Liver (tissue), 9 donors: ENCODE data around the gene ABRACL. TPM values are rescaled to one million over a fixed set of nuclear protein-coding genes. Genes with fewer than 3 reads are reported as not detected.

Source experiments
- DNase-seq: peaks from one replicate; pipeline ENCODE4 v3.0.0-alpha.2; 2017; ENCODE audit warnings: low spot score
- H3K27ac ChIP-seq, 2 donors: one replicate each; pipeline ENCODE4 v1.7.0; 2013; ENCODE audit warnings: inconsistent platforms in 2 of 2, low read length in 2 of 2, control low read depth in 1 of 2, low read depth in 1 of 2, mild to moderate bottlenecking in 1 of 2
- H3K27me3 ChIP-seq, 4 donors: one replicate each; pipeline versions ENCODE4 v1.6.1 to v1.7.0; 2013; ENCODE audit warnings: low read length in 3 of 4, inconsistent platforms in 1 of 4, mild to moderate bottlenecking in 1 of 4, moderate library complexity in 1 of 4; ENCODE audit not compliant: control insufficient read depth in 4 of 4, insufficient read depth in 4 of 4
- H3K36me3 ChIP-seq, 4 donors: one replicate each; pipeline versions ENCODE4 v1.6.1 to v1.7.0; 2013; ENCODE audit warnings: low read length in 3 of 4, mild to moderate bottlenecking in 3 of 4, low read depth in 1 of 4, moderate library complexity in 1 of 4; ENCODE audit not compliant: control insufficient read depth in 4 of 4, insufficient read depth in 3 of 4
- H3K4me1 ChIP-seq, 4 donors: one replicate each; pipeline versions ENCODE4 v1.6.1 to v1.7.0; 2013; ENCODE audit warnings: low read length in 3 of 4, mild to moderate bottlenecking in 3 of 4, moderate library complexity in 1 of 4; ENCODE audit not compliant: control insufficient read depth in 4 of 4, insufficient read depth in 4 of 4
- H3K4me3 ChIP-seq, 3 donors: one replicate each; pipeline versions ENCODE4 v1.6.1 to v1.7.0; 2013; ENCODE audit warnings: low read length in 3 of 3, control low read depth in 1 of 3, low read depth in 1 of 3, mild to moderate bottlenecking in 1 of 3
- H3K9ac ChIP-seq, 2 donors: one replicate each; pipeline ENCODE4 v1.7.0; 2013; ENCODE audit warnings: low read length in 2 of 2, mild to moderate bottlenecking in 2 of 2, moderate library complexity in 2 of 2, control low read depth in 1 of 2, low read depth in 1 of 2
- H3K9me3 ChIP-seq, 4 donors: one replicate each; pipeline versions ENCODE4 v1.6.1 to v1.7.0; 2013; ENCODE audit warnings: low read length in 3 of 4; ENCODE audit not compliant: control insufficient read depth in 4 of 4
- CTCF ChIP-seq: fragments of 150-350 bp; IDR thresholded peaks from 2 replicates; pipeline ENCODE4 v1.5.1; 2017; ENCODE audit warnings: improper control_type of control experiment, low read depth, low read length; ENCODE audit not compliant: missing input control
- EGR1 ChIP-seq, 2 donors: IDR thresholded peaks; 2 replicates each; pipeline ENCODE4 v1.6.1; 2016 to 2018; ENCODE audit warnings: antibody characterized with exemption in 2 of 2, low read depth in 2 of 2
- FOXA1 ChIP-seq: IDR thresholded peaks from 2 replicates; pipeline ENCODE4 v1.6.1; 2016; ENCODE audit warnings: antibody characterized with exemption
- GABPA ChIP-seq, 2 donors: IDR thresholded peaks in 1 of 2; conservative IDR thresholded peaks in 1 of 2; 2 replicates each; pipeline ENCODE4 v1.6.1; 2016; ENCODE audit warnings: antibody characterized with exemption in 2 of 2, mild to moderate bottlenecking in 1 of 2, moderate library complexity in 1 of 2
- HNF4G ChIP-seq: IDR thresholded peaks from 2 replicates; pipeline ENCODE4 v1.6.1; 2016; ENCODE audit warnings: antibody characterized with exemption
- JUND ChIP-seq, 2 donors: IDR thresholded peaks; 2 replicates each; pipeline ENCODE4 v1.6.1; 2016; ENCODE audit warnings: antibody characterized with exemption in 2 of 2
- NR2F2 ChIP-seq: IDR thresholded peaks from 2 replicates; pipeline ENCODE4 v1.6.1; 2016; ENCODE audit warnings: antibody characterized with exemption
- TAF1 ChIP-seq: conservative IDR thresholded peaks from 2 replicates; pipeline ENCODE4 v1.6.1; 2016; ENCODE audit warnings: antibody characterized with exemption, mild to moderate bottlenecking
- YY1 ChIP-seq: IDR thresholded peaks from 2 replicates; pipeline ENCODE4 v1.6.1; 2016; ENCODE audit warnings: antibody characterized with exemption, mild to moderate bottlenecking
- WGBS: extraction: QIAGEN DNeasy Blood & Tissue Kit; methylation state at CpG from one replicate; pipeline ENCODE4 v1.1.7; 2013; 5-methylcytosine and 5-hydroxymethylcytosine counted together
- polyA plus RNA-seq, 2 donors: library from polyadenylated mRNA; stranded (reverse) in 1 of 2; unstranded in 1 of 2; fragments of 200-250 nt in 1 of 2; fragments of >200 nt in 1 of 2; fragmentation: Nextera tagmentation in 1 of 2; extraction: Ambion mirVana in 1 of 2; gene quantifications; one replicate each; pipeline versions ENCODE4 v1.2.1 to v1.2.3, GENCODE V29; 2013 to 2015
- total RNA-seq, 2 donors: library from RNA; depleted of rRNA; stranded (reverse); fragments of >200 nt; gene quantifications; one replicate each; pipeline ENCODE4 v1.2.3, GENCODE V29; 2014
- TF ChIP-seq, protein P1 (sequence below): IDR thresholded peaks from 2 replicates; pipeline ENCODE4 v1.6.1; 2016; ENCODE audit warnings: antibody characterized with exemption, mild to moderate bottlenecking
- TF ChIP-seq, protein P2 (sequence below): IDR thresholded peaks from 2 replicates; pipeline ENCODE4 v1.6.1; 2016; ENCODE audit warnings: antibody characterized with exemption
- donor health status: healthy.
- donor health status: healthy.
- donor health status: healthy.
- donor health status: healthy.
- donor health status: healthy.

The ABRACL gene
- total and polyA plus RNA-seq, 4 donors = 14.2 to 66.3 (median 26.8) TPM

DNA sequence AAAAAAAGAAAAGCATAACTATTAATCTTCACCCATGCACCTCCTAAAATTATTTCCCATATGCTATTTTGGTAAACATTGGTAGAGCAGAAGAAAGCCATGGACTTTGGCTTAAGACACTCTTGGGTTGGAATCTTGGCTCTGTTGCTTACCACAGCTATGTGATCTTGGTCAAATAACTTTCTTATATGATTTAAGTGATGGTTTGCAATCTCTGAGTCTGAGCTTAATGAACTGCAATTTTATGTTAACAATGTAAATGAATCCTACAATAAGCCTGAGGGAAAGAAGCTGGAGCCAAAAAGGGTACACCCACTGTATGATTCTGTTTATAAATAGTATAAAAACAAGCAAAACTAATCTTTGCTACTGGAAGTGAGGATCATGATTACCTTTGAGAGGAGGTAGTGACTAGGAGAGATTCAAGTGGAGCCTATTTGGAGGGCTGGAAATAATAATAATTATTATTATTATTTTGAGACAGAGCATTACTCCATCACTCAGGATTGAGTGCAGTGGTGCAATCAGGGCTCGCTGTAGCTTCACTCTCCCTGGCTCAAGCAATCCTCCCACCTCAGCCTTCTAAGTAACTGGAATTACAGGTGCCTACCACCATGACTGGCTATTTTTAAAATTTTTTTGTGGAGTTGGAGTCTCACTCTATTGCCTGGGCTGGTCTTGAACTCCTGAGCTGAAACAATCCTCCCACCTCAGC is 34.5 kb downstream of the ABRACL start:
- H3K9me3 ChIP-seq = no peaks in the 10 kb centered on the region
- H3K4me3 ChIP-seq = no peak overlapping the region
- H3K9ac ChIP-seq = no peak overlapping the region
- no peaks in the 10 kb centered on the region for H3K36me3 ChIP-seq
- no peaks in the 10 kb centered on the region for H3K4me1 ChIP-seq
- TF ChIP-seq NR2F2 = no peak
- TF ChIP-seq FOXA1 = no peak
- TF ChIP-seq EGR1 (IDR thresholded peaks at IDR 0.05; ENCODE audit: low read depth in 2 of 2) = no peak
- H3K27me3 ChIP-seq = no peaks in the 10 kb centered on the region
- DNase-seq = no peak
- H3K27ac ChIP-seq = no peak overlapping the region
- 87% methylated on average over 1 of the region's 1 CpG for WGBS

- Histone ChIP-seq H3K27me3 (no peaks in the 10 kb centered on the region), H3K4me3 (no peak overlapping the region), H3K4me1 (no peaks in the 10 kb centered on the region), H3K9me3 (no peaks in the 10 kb centered on the region), H3K27ac (no peak overlapping the region), H3K9ac (no peak overlapping the region), H3K36me3 (no peaks in the 10 kb centered on the region)
- 89% methylated on average over 7 of the region's 7 CpGs for WGBS
- no peak for DNase-seq
- no peak for TF ChIP-seq FOXA1
- no peak for TF ChIP-seq YY1
- TF ChIP-seq NR2F2 = no peak
- no peak for TF ChIP-seq CTCF
- TF ChIP-seq GABPA (IDR thresholded peaks at IDR 0.05 in 1 of 2, conservative IDR thresholded peaks at IDR 0.05 in 1 of 2) = no peak
- no peak for TF ChIP-seq HNF4G
- no peak for TF ChIP-seq TAF1
- TF ChIP-seq EGR1 (IDR thresholded peaks at IDR 0.05; ENCODE audit: low read depth in 2 of 2) = no peak
- TF ChIP-seq, protein P1, sequence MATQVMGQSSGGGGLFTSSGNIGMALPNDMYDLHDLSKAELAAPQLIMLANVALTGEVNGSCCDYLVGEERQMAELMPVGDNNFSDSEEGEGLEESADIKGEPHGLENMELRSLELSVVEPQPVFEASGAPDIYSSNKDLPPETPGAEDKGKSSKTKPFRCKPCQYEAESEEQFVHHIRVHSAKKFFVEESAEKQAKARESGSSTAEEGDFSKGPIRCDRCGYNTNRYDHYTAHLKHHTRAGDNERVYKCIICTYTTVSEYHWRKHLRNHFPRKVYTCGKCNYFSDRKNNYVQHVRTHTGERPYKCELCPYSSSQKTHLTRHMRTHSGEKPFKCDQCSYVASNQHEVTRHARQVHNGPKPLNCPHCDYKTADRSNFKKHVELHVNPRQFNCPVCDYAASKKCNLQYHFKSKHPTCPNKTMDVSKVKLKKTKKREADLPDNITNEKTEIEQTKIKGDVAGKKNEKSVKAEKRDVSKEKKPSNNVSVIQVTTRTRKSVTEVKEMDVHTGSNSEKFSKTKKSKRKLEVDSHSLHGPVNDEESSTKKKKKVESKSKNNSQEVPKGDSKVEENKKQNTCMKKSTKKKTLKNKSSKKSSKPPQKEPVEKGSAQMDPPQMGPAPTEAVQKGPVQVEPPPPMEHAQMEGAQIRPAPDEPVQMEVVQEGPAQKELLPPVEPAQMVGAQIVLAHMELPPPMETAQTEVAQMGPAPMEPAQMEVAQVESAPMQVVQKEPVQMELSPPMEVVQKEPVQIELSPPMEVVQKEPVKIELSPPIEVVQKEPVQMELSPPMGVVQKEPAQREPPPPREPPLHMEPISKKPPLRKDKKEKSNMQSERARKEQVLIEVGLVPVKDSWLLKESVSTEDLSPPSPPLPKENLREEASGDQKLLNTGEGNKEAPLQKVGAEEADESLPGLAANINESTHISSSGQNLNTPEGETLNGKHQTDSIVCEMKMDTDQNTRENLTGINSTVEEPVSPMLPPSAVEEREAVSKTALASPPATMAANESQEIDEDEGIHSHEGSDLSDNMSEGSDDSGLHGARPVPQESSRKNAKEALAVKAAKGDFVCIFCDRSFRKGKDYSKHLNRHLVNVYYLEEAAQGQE = no peak
- no peak for TF ChIP-seq JUND (IDR thresholded peaks at IDR 0.05)
- TF ChIP-seq, protein P2, sequence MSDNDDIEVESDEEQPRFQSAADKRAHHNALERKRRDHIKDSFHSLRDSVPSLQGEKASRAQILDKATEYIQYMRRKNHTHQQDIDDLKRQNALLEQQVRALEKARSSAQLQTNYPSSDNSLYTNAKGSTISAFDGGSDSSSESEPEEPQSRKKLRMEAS = no peak
These were observed 36.6 kb downstream of the ABRACL start for GRCh38 chr6:139064981-139065665.
